ENCODE measurements around the gene RELN. TPM values are rescaled to one million over a fixed set of nuclear protein-coding genes. Genes with fewer than 3 reads are reported as not detected.

Gene RELN
- total and polyA plus RNA-seq, 2 donors (not counting 1 experiment from before 2014, with no cell fraction given): not detected

GRCh38 chr7:103772171-103772773 is 217.2 kb downstream of the RELN start:
- Histone ChIP-seq H3K79me2 (ENCODE audit: control insufficient read depth, insufficient read depth, low read length) (no peaks in the 10 kb centered on the region), H3K4me3 (ENCODE audit: control extremely low read depth in 1 of 5, extremely low read depth in 1 of 5, insufficient read depth in 1 of 5, low read depth in 2 of 5, low read length in 4 of 5) (no peak overlapping the region), H4K20me1 (ENCODE audit: control insufficient read depth, insufficient read depth, low read length, poor library complexity, severe bottlenecking) (no peaks in the 10 kb centered on the region), H3K27ac (ENCODE audit: low read length in 2 of 2) (no peak overlapping the region), H3K36me3 (replicated peaks in 1 of 2; ENCODE audit: control extremely low read depth in 1 of 2, control insufficient read depth in 1 of 2, extremely low read depth in 1 of 2, insufficient read depth in 2 of 2, low read length in 1 of 2) (no peaks in the 10 kb centered on the region), H3K9me3 (ENCODE audit: control extremely low read depth in 1 of 3, control insufficient read depth in 2 of 3, insufficient read depth in 1 of 3, low read length in 2 of 3) (no peaks in the 10 kb centered on the region), H3K27me3 (replicated peaks in 1 of 4; ENCODE audit: control extremely low read depth in 1 of 4, control insufficient read depth in 3 of 4, insufficient read depth in 4 of 4, low read length in 3 of 4) (no peaks in the 10 kb centered on the region), H3K4me1 (ENCODE audit: control insufficient read depth in 2 of 2, insufficient read depth in 2 of 2, low read length in 2 of 2) (no peaks in the 10 kb centered on the region), H3K9ac (ENCODE audit: low read length) (no peak overlapping the region), H2AFZ (ENCODE audit: insufficient read depth, low read depth, low read length, poor library complexity, severe bottlenecking) (no peak overlapping the region), H3K4me2 (replicated peaks; ENCODE audit: low read depth, low read length, poor library complexity, severe bottlenecking) (no peak overlapping the region)
- no peak overlapping the region for H3K4me3 Mint-ChIP-seq
- DNase-seq (no peak), ATAC-seq (ENCODE audit: low read depth) (no peak)
- H3K9me3 Mint-ChIP-seq (ENCODE audit: insufficient read depth): no peaks in the 10 kb centered on the region
- H3K27ac Mint-ChIP-seq: no peak overlapping the region
- peaks cover 14% of the 10 kb centered on the region for H3K27me3 Mint-ChIP-seq
- ChIA-PET CTCF (no interaction called here), POLR2A (no interaction called here)
- WGBS (ENCODE audit: insufficient coverage): 82% methylated on average over 2 of the region's 2 CpGs
- intact Hi-C loops (cut with micrococcal nuclease): no loop called here
- no peaks in the 10 kb centered on the region for H3K4me1 Mint-ChIP-seq
- TF ChIP-seq EZH2 (IDR thresholded peaks at IDR 0.05; ENCODE audit: borderline replicate concordance, insufficient read depth, low read depth, low read length, poor library complexity, severe bottlenecking) (no peak), CTCF (IDR thresholded peaks at IDR 0.05) (no peak)

GRCh38 chr7:103771294-103771693 is 218.2 kb downstream of the RELN start:
- no peak overlapping the region for H3K4me3 ChIP-seq (ENCODE audit: control extremely low read depth in 1 of 5, extremely low read depth in 1 of 5, insufficient read depth in 1 of 5, low read depth in 2 of 5, low read length in 4 of 5)
- TF ChIP-seq CTCF (IDR thresholded peaks at IDR 0.05): no peak
- TF ChIP-seq EZH2 (IDR thresholded peaks at IDR 0.05; ENCODE audit: borderline replicate concordance, insufficient read depth, low read depth, low read length, poor library complexity, severe bottlenecking): no peak
- Mint-ChIP-seq H3K27ac (no peak overlapping the region), H3K4me1 (no peaks in the 10 kb centered on the region), H3K4me3 (no peak overlapping the region), H3K27me3 (peaks cover 11% of the 10 kb centered on the region), H3K9me3 (ENCODE audit: insufficient read depth) (no peaks in the 10 kb centered on the region)
- intact Hi-C loops (cut with micrococcal nuclease): no loop called here
- no peak overlapping the region for H3K27ac ChIP-seq (ENCODE audit: low read length in 2 of 2)
- no peaks in the 10 kb centered on the region for H3K79me2 ChIP-seq (ENCODE audit: control insufficient read depth, insufficient read depth, low read length)
- H2AFZ ChIP-seq (ENCODE audit: insufficient read depth, low read depth, low read length, poor library complexity, severe bottlenecking): no peak overlapping the region
- ATAC-seq (ENCODE audit: low read depth) (no peak), DNase-seq (no peak)
- no peaks in the 10 kb centered on the region for H3K9me3 ChIP-seq (ENCODE audit: control extremely low read depth in 1 of 3, control insufficient read depth in 2 of 3, insufficient read depth in 1 of 3, low read length in 2 of 3)
- CTCF ChIA-PET: no interaction called here
- H3K4me1 ChIP-seq (ENCODE audit: control insufficient read depth in 2 of 2, insufficient read depth in 2 of 2, low read length in 2 of 2): no peaks in the 10 kb centered on the region
- H3K9ac ChIP-seq (ENCODE audit: low read length): no peak overlapping the region
- WGBS (ENCODE audit: insufficient coverage): 86% methylated on average over 2 of the region's 2 CpGs
- POLR2A ChIA-PET: no interaction called here
- H3K4me2 ChIP-seq (replicated peaks; ENCODE audit: low read depth, low read length, poor library complexity, severe bottlenecking): no peak overlapping the region
- no peaks in the 10 kb centered on the region for H3K36me3 ChIP-seq (replicated peaks in 1 of 2; ENCODE audit: control extremely low read depth in 1 of 2, control insufficient read depth in 1 of 2, extremely low read depth in 1 of 2, insufficient read depth in 2 of 2, low read length in 1 of 2)
- no peaks in the 10 kb centered on the region for H3K27me3 ChIP-seq (replicated peaks in 1 of 4; ENCODE audit: control extremely low read depth in 1 of 4, control insufficient read depth in 3 of 4, insufficient read depth in 4 of 4, low read length in 3 of 4)
- H4K20me1 ChIP-seq (ENCODE audit: control insufficient read depth, insufficient read depth, low read length, poor library complexity, severe bottlenecking): no peaks in the 10 kb centered on the region

Data from B cell (primary cell).